HUES64 (cell line): ENCODE data around the gene CDC42SE2.
"Not testable (repeated sequence)": the region's sequence is repeated elsewhere in the genome, so short reads cannot be mapped to it uniquely, and the experiment has no call there.

ENCODE experiments used
- H3K27ac ChIP-seq: 2 replicates; pipeline ENCODE4 v1.7.0; 2013; ENCODE audit warnings: low read depth, low read length, inconsistent platforms
- H3K27me3 ChIP-seq: 2 replicates; pipeline ENCODE4 v1.6.1; 2013; ENCODE audit warnings: mild to moderate bottlenecking, low read length; ENCODE audit not compliant: insufficient read depth
- H3K36me3 ChIP-seq: 2 replicates; pipeline ENCODE4 v1.6.1; 2013; ENCODE audit warnings: mild to moderate bottlenecking, low read length; ENCODE audit not compliant: insufficient read depth
- H3K4me1 ChIP-seq: 2 replicates; pipeline ENCODE4 v1.6.1; 2013; ENCODE audit warnings: mild to moderate bottlenecking, low read length, moderate library complexity; ENCODE audit not compliant: insufficient read depth
- H3K4me3 ChIP-seq: 2 replicates; pipeline ENCODE4 v1.5.1; 2013; ENCODE audit warnings: mild to moderate bottlenecking, low read length, moderate library complexity
- H3K9ac ChIP-seq: 2 replicates; pipeline ENCODE4 v1.6.1; 2013; ENCODE audit warnings: mild to moderate bottlenecking, low read depth, low read length
- H3K9me3 ChIP-seq: 2 replicates; pipeline ENCODE4 v1.6.1; 2013; ENCODE audit warnings: low read depth, low read length; ENCODE audit not compliant: insufficient read depth
- WGBS: fragments of 150-250, 120-280 bp; methylation state at CpG from one replicate; pipeline ENCODE4 v1.1.7; 2013; ENCODE audit warnings: missing lambda C conversion rate; 5-methylcytosine and 5-hydroxymethylcytosine counted together

Gene CDC42SE2

GRCh38 chr5:131346204-131346603 is 82.4 kb downstream of the CDC42SE2 start:
- H3K27ac ChIP-seq, H3K9ac ChIP-seq, H3K27me3 ChIP-seq, H3K36me3 ChIP-seq, H3K4me1 ChIP-seq, H3K4me3 ChIP-seq: not testable (repeated sequence)
- peaks cover 17% of the 10 kb centered on the region for H3K9me3 ChIP-seq
- 95% methylated on average over 2 of the region's 3 CpGs for WGBS

- no peak overlapping the region for H3K27ac ChIP-seq
- no peak overlapping the region for H3K9ac ChIP-seq
- 98% methylated on average over 3 of the region's 3 CpGs for WGBS
- no peaks in the 10 kb centered on the region for H3K27me3 ChIP-seq
- no peaks in the 10 kb centered on the region for H3K36me3 ChIP-seq
- no peaks in the 10 kb centered on the region for H3K4me1 ChIP-seq
- no peaks in the 10 kb centered on the region for H3K9me3 ChIP-seq
- H3K4me3 ChIP-seq = no peak overlapping the region
Measured at GRCh38 chr5:131353991-131354390, 90.1 kb downstream of the CDC42SE2 start.

- no peak overlapping the region for H3K27ac ChIP-seq
- H3K27me3 ChIP-seq = no peaks in the 10 kb centered on the region
- no peaks in the 10 kb centered on the region for H3K9me3 ChIP-seq
- H3K9ac ChIP-seq = no peak overlapping the region
- H3K4me1 ChIP-seq = no peaks in the 10 kb centered on the region; the same call in 1 of the 2 replicates
- 88% methylated on average over 1 of the region's 1 CpG for WGBS
- H3K36me3 ChIP-seq = peaks cover 9% of the 10 kb centered on the region
- H3K4me3 ChIP-seq = no peak overlapping the region
Measured at GRCh38 chr5:131355971-131356528, 92.2 kb downstream of the CDC42SE2 start.

DNA sequence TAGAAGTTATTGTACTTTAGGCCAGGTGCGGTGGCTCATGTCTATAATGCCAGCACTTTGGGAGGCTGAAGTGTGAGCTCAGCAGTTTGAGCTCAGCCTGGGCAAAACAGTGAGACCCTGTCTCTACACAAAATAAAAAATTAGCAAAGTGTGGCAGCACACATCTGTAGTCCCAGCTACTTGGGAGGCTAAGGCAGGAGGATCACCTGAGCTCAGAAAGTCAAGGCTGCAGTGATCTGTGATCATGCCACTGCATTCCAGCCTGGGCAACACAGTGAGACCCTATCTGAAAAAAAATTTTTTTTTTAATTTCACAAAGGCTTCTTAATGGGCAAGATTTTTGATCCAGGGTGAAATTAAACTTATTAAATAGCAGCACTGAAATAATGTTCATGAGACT is 92.8 kb downstream of the CDC42SE2 start:
- 96% methylated on average over 1 of the region's 1 CpG for WGBS
- Histone ChIP-seq H3K4me3 (no peak overlapping the region), H3K27ac (no peak overlapping the region)

DNA sequence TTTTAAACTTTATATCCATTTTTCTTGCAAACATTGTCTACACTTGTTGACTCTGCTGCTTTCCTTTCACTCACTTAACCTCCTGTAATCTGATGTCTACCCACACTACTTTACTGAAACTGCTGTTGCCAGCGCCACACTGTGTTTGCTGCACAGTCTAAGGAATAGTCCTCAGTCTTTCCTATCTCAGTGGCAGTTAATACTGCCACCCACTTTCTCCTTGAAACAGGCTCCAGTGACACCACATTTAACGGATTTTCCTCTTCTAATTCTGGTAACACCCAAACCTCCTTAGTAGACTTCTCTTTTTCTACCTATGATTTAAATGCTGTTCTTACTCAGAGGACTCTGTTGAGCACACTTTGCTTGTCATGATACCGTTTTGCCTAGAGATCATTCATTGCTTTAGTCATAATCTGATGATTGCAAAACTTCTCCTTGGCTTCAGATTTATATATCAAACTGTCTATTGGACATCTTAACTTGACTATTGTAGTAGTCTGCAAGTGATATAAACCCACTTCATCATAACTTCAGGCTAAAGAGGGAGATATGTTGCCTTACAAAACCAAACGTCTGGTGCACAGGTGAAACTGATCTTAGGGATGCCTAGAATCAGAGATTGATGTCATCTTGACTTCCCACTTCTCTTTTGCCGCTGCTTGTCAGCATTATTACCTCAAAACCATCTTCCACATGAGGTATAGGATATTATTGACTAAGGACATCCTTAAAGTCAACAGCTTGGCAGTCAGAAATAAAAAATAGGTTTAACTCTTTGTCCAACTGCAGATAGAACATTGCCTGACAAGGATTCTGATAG is 94.1 kb downstream of the CDC42SE2 start:
- WGBS = 92% methylated on average over 4 of the region's 5 CpGs

More for the DNA sequence above, 92.8 kb downstream of the CDC42SE2 start:
- peaks cover 5% of the 10 kb centered on the region; the same call in 1 of the 2 replicates for H3K4me1 ChIP-seq
- H3K36me3 ChIP-seq = peaks cover 9% of the 10 kb centered on the region
- no peaks in the 10 kb centered on the region for H3K27me3 ChIP-seq
- H3K9me3 ChIP-seq = no peaks in the 10 kb centered on the region
- no peak overlapping the region for H3K9ac ChIP-seq

GRCh38 chr5:131361677-131362315 is 97.9 kb downstream of the CDC42SE2 start:
- WGBS = 92% methylated on average over 14 of the region's 15 CpGs
- Histone ChIP-seq H3K9ac (no peak overlapping the region), H3K4me1 (peaks cover 5% of the 10 kb centered on the region; the same call in 1 of the 2 replicates), H3K4me3 (no peak overlapping the region), H3K9me3 (no peaks in the 10 kb centered on the region), H3K27ac (no peak overlapping the region; the same call in 1 of the 2 replicates), H3K27me3 (no peaks in the 10 kb centered on the region), H3K36me3 (peaks cover 9% of the 10 kb centered on the region)

More for the DNA sequence above, 94.1 kb downstream of the CDC42SE2 start:
- no peak overlapping the region for H3K9ac ChIP-seq
- H3K4me3 ChIP-seq = no peak overlapping the region
- H3K27me3 ChIP-seq = no peaks in the 10 kb centered on the region
- H3K9me3 ChIP-seq = no peaks in the 10 kb centered on the region
- H3K27ac ChIP-seq = no peak overlapping the region
- H3K36me3 ChIP-seq = peaks cover 9% of the 10 kb centered on the region
- peaks cover 5% of the 10 kb centered on the region; the same call in 1 of the 2 replicates for H3K4me1 ChIP-seq

GRCh38 chr5:131363811-131364506 is 100.1 kb downstream of the CDC42SE2 start:
- no peak overlapping the region for H3K9ac ChIP-seq
- H3K4me1 ChIP-seq = peaks cover 5% of the 10 kb centered on the region; the same call in 1 of the 2 replicates
- H3K4me3 ChIP-seq = no peak overlapping the region
- WGBS = 99% methylated on average over 6 of the region's 6 CpGs
- H3K27ac ChIP-seq = no peak overlapping the region
- peaks cover 9% of the 10 kb centered on the region for H3K36me3 ChIP-seq
- no peaks in the 10 kb centered on the region for H3K27me3 ChIP-seq
- H3K9me3 ChIP-seq = no peaks in the 10 kb centered on the region

DNA sequence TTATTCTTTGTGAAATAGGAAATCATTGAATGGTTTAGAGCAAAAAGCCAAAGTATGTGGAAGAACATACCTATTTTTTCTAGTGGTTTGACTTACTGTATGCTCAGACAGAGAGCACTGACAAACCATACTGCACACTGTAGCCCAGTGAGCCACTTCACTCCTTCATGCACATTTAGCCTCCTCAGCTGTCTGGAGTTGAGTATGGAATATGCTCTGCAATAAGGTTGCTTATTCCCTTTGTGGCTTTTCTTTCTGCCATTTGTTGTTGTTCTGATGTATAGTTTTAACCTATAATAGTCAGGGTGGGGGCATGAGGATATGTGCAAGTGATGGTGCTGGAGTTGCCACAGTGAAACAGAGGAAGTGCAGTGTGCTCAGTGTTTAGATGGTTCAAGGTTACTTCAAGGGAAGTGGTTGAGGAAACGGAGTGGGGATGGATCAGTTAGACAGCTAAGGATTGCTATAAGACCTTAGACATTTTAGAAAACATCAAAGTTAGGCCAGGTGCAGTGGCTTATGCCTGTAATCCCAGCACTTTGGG is 100.7 kb downstream of the CDC42SE2 start:
- Histone ChIP-seq H3K27me3 (no peaks in the 10 kb centered on the region), H3K4me1 (peaks cover 5% of the 10 kb centered on the region; the same call in 1 of the 2 replicates), H3K36me3 (peaks cover 3% of the 10 kb centered on the region; the same call in 1 of the 2 replicates), H3K9ac (no peak overlapping the region), H3K27ac (no peak overlapping the region), H3K9me3 (no peaks in the 10 kb centered on the region), H3K4me3 (no peak overlapping the region)
- 96% methylated on average over 1 of the region's 1 CpG for WGBS

- Histone ChIP-seq H3K36me3 (no peaks in the 10 kb centered on the region), H3K27ac (no peak overlapping the region), H3K4me1 (peaks cover 2% of the 10 kb centered on the region; the same call in 1 of the 2 replicates), H3K4me3 (no peak overlapping the region), H3K27me3 (no peaks in the 10 kb centered on the region), H3K9ac (no peak overlapping the region), H3K9me3 (no peaks in the 10 kb centered on the region)
- 92% methylated on average over 3 of the region's 3 CpGs for WGBS
Measured at GRCh38 chr5:131366428-131366827, 102.6 kb downstream of the CDC42SE2 start.

DNA sequence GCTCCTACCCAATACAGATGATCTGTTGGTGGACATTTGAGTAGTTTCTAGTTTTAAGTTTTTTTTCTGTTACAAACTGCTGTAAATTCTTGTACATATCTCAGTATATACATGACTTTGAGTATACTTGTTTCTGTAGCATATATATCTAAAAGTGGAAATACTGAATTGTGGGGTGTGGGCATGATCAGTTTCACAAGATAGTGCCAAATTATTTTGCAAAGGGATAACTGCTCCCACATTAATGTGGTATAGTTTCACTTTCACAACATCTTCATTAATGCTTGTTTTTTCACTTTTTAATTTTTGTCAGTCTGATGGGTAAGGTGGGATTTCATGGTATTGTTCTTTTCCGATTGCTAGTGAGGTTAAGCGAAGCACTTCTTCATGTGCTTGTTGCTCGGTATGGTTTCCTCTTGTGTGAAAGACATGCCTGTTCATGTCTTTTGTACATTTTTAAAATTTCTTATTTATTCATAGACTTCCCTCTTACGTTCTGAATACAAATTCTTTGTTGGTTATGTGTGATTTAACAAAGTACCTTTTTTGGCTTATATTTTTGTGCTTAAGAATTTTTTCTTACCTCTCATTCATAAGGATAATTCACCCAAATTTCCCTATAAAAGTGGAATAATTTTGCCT is 103.5 kb downstream of the CDC42SE2 start:
- Histone ChIP-seq H3K36me3 (no peaks in the 10 kb centered on the region), H3K9me3 (no peaks in the 10 kb centered on the region), H3K9ac (no peak overlapping the region), H3K4me1 (no peaks in the 10 kb centered on the region), H3K4me3 (no peak overlapping the region), H3K27me3 (no peaks in the 10 kb centered on the region), H3K27ac (no peak overlapping the region)
- 98% methylated on average over 3 of the region's 4 CpGs for WGBS
